Neural progenitor cell (in vitro differentiated cells): Measurements from ENCODE around the gene NOTCH1.

Experiments
- EZH2 ChIP-seq: fragments of 200-600 bp; sonication (generic); IDR thresholded peaks from 2 replicates; pipeline ENCODE4 v1.6.1; 2017; ENCODE audit warnings: antibody characterized with exemption, mild to moderate bottlenecking, moderate library complexity
- EZH2phosphoT487 ChIP-seq: fragments of 200-600 bp; sonication (generic); IDR thresholded peaks from 2 replicates; pipeline ENCODE4 v1.6.1; 2017; ENCODE audit warnings: antibody characterized with exemption
- TF ChIP-seq, protein P1 (sequence below): fragments of 200-600 bp; sonication (generic); IDR thresholded peaks from 2 replicates; pipeline ENCODE4 v1.5.1; 2017; ENCODE audit warnings: antibody characterized with exemption, mild to moderate bottlenecking

DNA sequence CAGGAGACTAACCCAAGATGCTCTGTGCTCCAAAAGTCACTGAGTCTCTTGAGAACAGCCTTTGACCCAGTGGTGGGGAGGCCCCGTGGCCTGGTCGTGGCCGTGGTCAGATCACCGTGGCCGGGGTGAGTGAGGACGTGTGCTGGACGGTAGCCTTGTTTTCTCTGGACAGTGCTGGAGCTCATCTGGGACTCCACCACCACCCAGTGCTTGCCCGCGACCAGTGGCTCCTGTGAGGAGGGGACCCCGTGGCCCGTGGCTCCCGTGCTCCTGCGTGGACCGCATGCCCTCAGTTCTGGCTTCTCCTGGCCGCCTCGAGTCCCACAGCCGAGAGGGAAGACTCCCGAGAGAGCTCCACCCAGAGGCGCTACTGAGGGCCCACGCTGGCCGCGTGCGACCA is 15.9 kb upstream of the NOTCH1 start:
- TF ChIP-seq EZH2 (no peak), EZH2phosphoT487 (no peak)
- TF ChIP-seq, protein P1, sequence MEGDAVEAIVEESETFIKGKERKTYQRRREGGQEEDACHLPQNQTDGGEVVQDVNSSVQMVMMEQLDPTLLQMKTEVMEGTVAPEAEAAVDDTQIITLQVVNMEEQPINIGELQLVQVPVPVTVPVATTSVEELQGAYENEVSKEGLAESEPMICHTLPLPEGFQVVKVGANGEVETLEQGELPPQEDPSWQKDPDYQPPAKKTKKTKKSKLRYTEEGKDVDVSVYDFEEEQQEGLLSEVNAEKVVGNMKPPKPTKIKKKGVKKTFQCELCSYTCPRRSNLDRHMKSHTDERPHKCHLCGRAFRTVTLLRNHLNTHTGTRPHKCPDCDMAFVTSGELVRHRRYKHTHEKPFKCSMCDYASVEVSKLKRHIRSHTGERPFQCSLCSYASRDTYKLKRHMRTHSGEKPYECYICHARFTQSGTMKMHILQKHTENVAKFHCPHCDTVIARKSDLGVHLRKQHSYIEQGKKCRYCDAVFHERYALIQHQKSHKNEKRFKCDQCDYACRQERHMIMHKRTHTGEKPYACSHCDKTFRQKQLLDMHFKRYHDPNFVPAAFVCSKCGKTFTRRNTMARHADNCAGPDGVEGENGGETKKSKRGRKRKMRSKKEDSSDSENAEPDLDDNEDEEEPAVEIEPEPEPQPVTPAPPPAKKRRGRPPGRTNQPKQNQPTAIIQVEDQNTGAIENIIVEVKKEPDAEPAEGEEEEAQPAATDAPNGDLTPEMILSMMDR, result no peak
